H9 (cell line): Measurements from ENCODE around the gene NCOA1. TPM values are rescaled to one million over a fixed set of nuclear protein-coding genes. Genes with fewer than 3 reads are reported as not detected.

Source experiments
- DNase-seq: peaks from one replicate; pipeline ENCODE4 v3.0.0-alpha.2; 2017
- H2AFZ ChIP-seq: one replicate; pipeline ENCODE4 v1.6.1; 2013; ENCODE audit warnings: mild to moderate bottlenecking, low read length, control low read depth, moderate library complexity
- H2AK5ac ChIP-seq: 2 replicates; pipeline ENCODE4 v1.6.1; 2013; ENCODE audit warnings: low read length, control low read depth, mixed read lengths; ENCODE audit not compliant: insufficient read length
- H2BK120ac ChIP-seq: one replicate; pipeline ENCODE4 v1.6.1; 2013; ENCODE audit warnings: low read depth, mild to moderate bottlenecking, low read length, control low read depth, inconsistent platforms; ENCODE audit not compliant: poor library complexity, severe bottlenecking
- H2BK12ac ChIP-seq: 2 replicates; pipeline ENCODE4 v1.6.1; 2013; ENCODE audit warnings: low read length, control low read depth, mixed read lengths, low read depth; ENCODE audit not compliant: insufficient read length
- H2BK15ac ChIP-seq: 2 replicates; pipeline ENCODE4 v1.6.1; 2013; ENCODE audit warnings: low read depth, low read length, control low read depth
- H2BK20ac ChIP-seq: one replicate; pipeline ENCODE4 v1.6.1; 2013; ENCODE audit warnings: low read depth, mild to moderate bottlenecking, low read length, control low read depth, inconsistent platforms; ENCODE audit not compliant: poor library complexity, severe bottlenecking
- H2BK5ac ChIP-seq: 2 replicates; pipeline ENCODE4 v1.6.1; 2013; ENCODE audit warnings: low read length, control low read depth, mixed read lengths; ENCODE audit not compliant: insufficient read length
- H3K14ac ChIP-seq: 2 replicates; pipeline ENCODE4 v1.6.1; 2013; ENCODE audit warnings: low read length, control low read depth; ENCODE audit not compliant: insufficient read depth
- H3K18ac ChIP-seq: 2 replicates; pipeline ENCODE4 v1.6.1; 2013; ENCODE audit warnings: low read depth, mild to moderate bottlenecking, mixed read lengths, low read length, control low read depth; ENCODE audit not compliant: insufficient read length
- H3K23ac ChIP-seq: 2 replicates; pipeline ENCODE4 v1.6.1; 2013; ENCODE audit warnings: low read length, control low read depth, mixed read lengths, low read depth; ENCODE audit not compliant: insufficient read length
- H3K23me2 ChIP-seq: 2 replicates; pipeline ENCODE4 v1.6.1; 2013; ENCODE audit warnings: low read depth, mild to moderate bottlenecking, mixed read lengths, low read length, control low read depth; ENCODE audit not compliant: insufficient read length, poor library complexity, severe bottlenecking
- H3K27ac ChIP-seq: 2 replicates; pipeline ENCODE4 v1.5.1; 2013; ENCODE audit warnings: low read length, control low read depth, mixed read lengths, low read depth; ENCODE audit not compliant: insufficient read length
- H3K27me3 ChIP-seq: 2 replicates; pipeline ENCODE4 v1.6.1; 2013; ENCODE audit warnings: low read length, control low read depth, inconsistent platforms; ENCODE audit not compliant: insufficient read depth
- H3K4ac ChIP-seq: 2 replicates; pipeline ENCODE4 v1.6.1; 2013; ENCODE audit warnings: low read depth, mild to moderate bottlenecking, control low read depth, inconsistent platforms, low read length, moderate library complexity
- H3K4me1 ChIP-seq: 2 replicates; pipeline ENCODE4 v1.6.1; 2013; ENCODE audit warnings: low read length, control low read depth, inconsistent platforms; ENCODE audit not compliant: insufficient read depth
- H3K4me2 ChIP-seq: 2 replicates; pipeline ENCODE4 v1.6.1; 2013; ENCODE audit warnings: low read length, control low read depth, mixed read lengths; ENCODE audit not compliant: insufficient read length, insufficient read depth
- H3K56ac ChIP-seq: 2 replicates; pipeline ENCODE4 v1.6.1; 2013; ENCODE audit warnings: low read depth, mild to moderate bottlenecking, mixed read lengths, low read length, control low read depth; ENCODE audit not compliant: insufficient read length
- H3K79me1 ChIP-seq: 2 replicates; pipeline ENCODE4 v1.6.1; 2013; ENCODE audit warnings: low read depth, mild to moderate bottlenecking, moderate library complexity, low read length, control low read depth, inconsistent platforms; ENCODE audit not compliant: insufficient read depth, poor library complexity, severe bottlenecking
- H3K79me2 ChIP-seq: 2 replicates; pipeline ENCODE4 v1.6.1; 2013; ENCODE audit warnings: low read length, control low read depth, inconsistent platforms; ENCODE audit not compliant: insufficient read depth
- H3K9ac ChIP-seq: 2 replicates; pipeline ENCODE4 v1.6.1; 2013; ENCODE audit warnings: low read length, control low read depth, mixed read lengths; ENCODE audit not compliant: insufficient read length; ENCODE audit errors: extremely low read depth
- H3K9me3 ChIP-seq: one replicate; pipeline ENCODE4 v1.6.1; 2013; ENCODE audit warnings: low read depth, low read length, inconsistent platforms; ENCODE audit not compliant: control insufficient read depth
- H3T11ph ChIP-seq: one replicate; pipeline ENCODE4 v1.6.1; 2013; ENCODE audit warnings: mild to moderate bottlenecking, low read length, control low read depth, inconsistent platforms
- H4K20me1 ChIP-seq: one replicate; pipeline ENCODE4 v1.6.1; 2013; ENCODE audit not compliant: control insufficient read depth, insufficient read length, insufficient read depth
- H4K5ac ChIP-seq: 2 replicates; pipeline ENCODE4 v1.6.1; 2013; ENCODE audit warnings: low read depth, mild to moderate bottlenecking, mixed read lengths, low read length, control low read depth; ENCODE audit not compliant: insufficient read length
- H4K8ac ChIP-seq: replicated peaks from 2 replicates; pipeline ENCODE4 v1.6.1; 2013; ENCODE audit warnings: low read length, control low read depth, mixed read lengths, low read depth; ENCODE audit not compliant: insufficient read length
- H4K91ac ChIP-seq: 2 replicates; pipeline ENCODE4 v1.6.1; 2013; ENCODE audit warnings: low read depth, mild to moderate bottlenecking, moderate library complexity, mixed read lengths, low read length, control low read depth; ENCODE audit not compliant: insufficient read length
- H3K27ac Mint-ChIP-seq, 3 experiments: 2 replicates in 2 of 3; 3 replicates in 1 of 3; pipeline ENCODE4 v1.8.0; 2020 to 2021; ENCODE audit warnings: mixed read lengths in 3 of 3, mild to moderate bottlenecking in 1 of 3, moderate library complexity in 1 of 3
- H3K27me3 Mint-ChIP-seq: 2 replicates; pipeline ENCODE4 v1.8.0; 2021; ENCODE audit warnings: low read depth, mild to moderate bottlenecking, moderate library complexity, mixed read lengths
- H3K36me3 Mint-ChIP-seq, 3 experiments: 2 replicates in 2 of 3; 3 replicates in 1 of 3; pipeline ENCODE4 v1.8.0; 2020 to 2021; ENCODE audit warnings: low read depth in 3 of 3, mixed read lengths in 3 of 3; ENCODE audit not compliant: insufficient read depth in 1 of 3
- H3K4me1 Mint-ChIP-seq, 2 experiments: 2 replicates each; pipeline ENCODE4 v1.8.0; 2020; ENCODE audit warnings: mixed read lengths in 2 of 2
- H3K4me3 Mint-ChIP-seq, 2 experiments: 2 replicates in 1 of 2; 3 replicates in 1 of 2; pipeline ENCODE4 v1.8.0; 2020 to 2021; ENCODE audit warnings: mild to moderate bottlenecking in 2 of 2, mixed read lengths in 2 of 2, moderate library complexity in 1 of 2
- H3K9me3 Mint-ChIP-seq, 2 experiments: 2 replicates in 1 of 2; 3 replicates in 1 of 2; pipeline ENCODE4 v1.8.0; 2020; ENCODE audit warnings: mild to moderate bottlenecking in 2 of 2, mixed read lengths in 2 of 2, moderate library complexity in 1 of 2
- WGBS: extraction: QIAGEN DNeasy Blood & Tissue Kit; methylation state at CpG from one replicate; pipeline ENCODE4 v1.1.7; 2013; ENCODE audit warnings: missing lambda C conversion rate, low lambda C conversion rate, mixed read lengths; ENCODE audit not compliant: insufficient read length; ENCODE audit errors: extremely low coverage; 5-methylcytosine and 5-hydroxymethylcytosine counted together
- total RNA-seq: library from RNA; stranded (reverse); gene quantifications from 2 replicates; pipeline ENCODE4 v1.2.1, GENCODE V29; 2021
- TF ChIP-seq, protein P1 (sequence below): fragments of 200-600 bp; sonication (generic); conservative IDR thresholded peaks from 3 replicates; pipeline ENCODE4 v1.8.0; 2021; ENCODE audit warnings: antibody characterized with exemption, mild to moderate bottlenecking

Gene NCOA1
- total RNA-seq, 1 experiment from 2014 or later, result 14.8 TPM

DNA sequence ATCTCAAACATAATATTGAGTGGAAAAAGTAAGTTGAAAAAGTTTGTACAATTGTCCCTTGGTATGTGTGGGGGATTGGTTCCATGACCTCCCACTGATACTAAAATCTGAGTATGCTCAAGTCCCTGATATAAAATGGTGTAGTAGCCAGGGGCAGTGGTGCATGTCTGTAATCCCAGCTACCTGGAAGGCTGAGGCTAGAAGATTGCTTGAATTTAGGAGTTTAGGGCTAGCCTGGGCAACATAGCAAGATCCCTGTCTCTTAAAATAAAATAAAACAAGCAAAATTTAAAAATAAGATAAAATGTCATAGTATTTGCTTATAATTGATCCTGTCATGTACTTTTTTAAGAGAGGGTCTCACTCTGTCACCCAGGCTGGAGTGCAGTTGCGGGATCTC, 180.2 kb downstream of the NCOA1 start:
- no peak overlapping the region for H3K9ac ChIP-seq
- no peak overlapping the region for H3K4me2 ChIP-seq
- no peak overlapping the region for H2BK5ac ChIP-seq
- no peak overlapping the region for H3T11ph ChIP-seq
- H3K27me3 ChIP-seq, result no peaks in the 10 kb centered on the region
- H3K27ac ChIP-seq, result no peak overlapping the region
- no peak overlapping the region for H2BK20ac ChIP-seq
- no peak overlapping the region for H2BK12ac ChIP-seq
- no peak overlapping the region for H4K8ac ChIP-seq
- DNase-seq, result no peak
- H3K9me3 ChIP-seq, result no peaks in the 10 kb centered on the region
- H3K23ac ChIP-seq, result no peak overlapping the region
- H3K4me3 Mint-ChIP-seq, result no peak overlapping the region
- H3K4me1 ChIP-seq, result no peaks in the 10 kb centered on the region
- no peaks in the 10 kb centered on the region for H3K79me1 ChIP-seq
- no peak overlapping the region for H4K91ac ChIP-seq
- TF ChIP-seq, protein P1, sequence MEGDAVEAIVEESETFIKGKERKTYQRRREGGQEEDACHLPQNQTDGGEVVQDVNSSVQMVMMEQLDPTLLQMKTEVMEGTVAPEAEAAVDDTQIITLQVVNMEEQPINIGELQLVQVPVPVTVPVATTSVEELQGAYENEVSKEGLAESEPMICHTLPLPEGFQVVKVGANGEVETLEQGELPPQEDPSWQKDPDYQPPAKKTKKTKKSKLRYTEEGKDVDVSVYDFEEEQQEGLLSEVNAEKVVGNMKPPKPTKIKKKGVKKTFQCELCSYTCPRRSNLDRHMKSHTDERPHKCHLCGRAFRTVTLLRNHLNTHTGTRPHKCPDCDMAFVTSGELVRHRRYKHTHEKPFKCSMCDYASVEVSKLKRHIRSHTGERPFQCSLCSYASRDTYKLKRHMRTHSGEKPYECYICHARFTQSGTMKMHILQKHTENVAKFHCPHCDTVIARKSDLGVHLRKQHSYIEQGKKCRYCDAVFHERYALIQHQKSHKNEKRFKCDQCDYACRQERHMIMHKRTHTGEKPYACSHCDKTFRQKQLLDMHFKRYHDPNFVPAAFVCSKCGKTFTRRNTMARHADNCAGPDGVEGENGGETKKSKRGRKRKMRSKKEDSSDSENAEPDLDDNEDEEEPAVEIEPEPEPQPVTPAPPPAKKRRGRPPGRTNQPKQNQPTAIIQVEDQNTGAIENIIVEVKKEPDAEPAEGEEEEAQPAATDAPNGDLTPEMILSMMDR, result no peak
- no peak overlapping the region for H2AK5ac ChIP-seq
- no peak overlapping the region for H3K14ac ChIP-seq
- H2BK120ac ChIP-seq, result no peak overlapping the region
- H3K4me1 Mint-ChIP-seq, result no peaks in the 10 kb centered on the region
- H2AFZ ChIP-seq, result no peak overlapping the region
- no peak overlapping the region for H2BK15ac ChIP-seq
- no peak overlapping the region for H3K56ac ChIP-seq
- no peaks in the 10 kb centered on the region for H3K23me2 ChIP-seq
- no CpG with 5 or more reads among the region's 1 CpG for WGBS
- no peaks in the 10 kb centered on the region for H4K20me1 ChIP-seq
- no peak overlapping the region for H3K4ac ChIP-seq
- H4K5ac ChIP-seq, result no peak overlapping the region
- no peaks in the 10 kb centered on the region for H3K79me2 ChIP-seq
- no peaks in the 10 kb centered on the region for H3K27me3 Mint-ChIP-seq
- H3K9me3 Mint-ChIP-seq, result no peaks in the 10 kb centered on the region
- H3K36me3 Mint-ChIP-seq, result no peaks in the 10 kb centered on the region
- H3K27ac Mint-ChIP-seq, result no peak overlapping the region
- no peak overlapping the region for H3K18ac ChIP-seq
